SU-DHL-6 (cell line): ENCODE results near the gene TCERG1.

Experiments
- H2AFZ ChIP-seq: fragments of 200-600 bp; sonication (generic); 2 replicates; pipeline ENCODE4 v1.6.1; 2014; ENCODE audit warnings: low read depth, mild to moderate bottlenecking, moderate library complexity, mixed read lengths, antibody characterized with exemption, low read length; ENCODE audit not compliant: severe bottlenecking
- H3F3A ChIP-seq: fragments of 200-600 bp; shearing (Covaris generic); 2 replicates; pipeline ENCODE4 v1.6.0; 2016; ENCODE audit warnings: antibody characterized with exemption, mild to moderate bottlenecking; ENCODE audit not compliant: insufficient read depth
- H3K27ac ChIP-seq: fragments of 200-600 bp; sonication (generic); 2 replicates; pipeline ENCODE4 v1.5.1; 2016; ENCODE audit warnings: low read depth, mild to moderate bottlenecking, low read length, moderate library complexity, mixed read lengths
- H3K27me3 ChIP-seq: fragments of 200-600 bp; sonication (generic), shearing (Covaris generic); 2 replicates; pipeline ENCODE4 v1.6.0; 2014; ENCODE audit warnings: mild to moderate bottlenecking, low read length
- H3K36me3 ChIP-seq: fragments of 200-600 bp; sonication (generic); 2 replicates; pipeline ENCODE4 v1.6.1; 2014; ENCODE audit warnings: mild to moderate bottlenecking, low read length, mixed read lengths
- H3K4me2 ChIP-seq: fragments of 300-600, 200-600 bp; shearing (Covaris generic), sonication (generic); 2 replicates; pipeline ENCODE4 v1.6.0; 2014; ENCODE audit warnings: low read length, low read depth, mild to moderate bottlenecking; ENCODE audit not compliant: poor library complexity, severe bottlenecking
- H3K4me3 ChIP-seq: fragments of 200-600 bp; sonication (generic); 2 replicates; pipeline ENCODE4 v1.5.1; 2014; ENCODE audit warnings: antibody characterized with exemption, low read length, mild to moderate bottlenecking, mixed read lengths; ENCODE audit not compliant: insufficient read depth, poor library complexity, severe bottlenecking
- H3K79me2 ChIP-seq: fragments of 200-600 bp; sonication (generic); 2 replicates; pipeline ENCODE4 v1.6.1; 2014; ENCODE audit warnings: mild to moderate bottlenecking, low read length, moderate library complexity; ENCODE audit not compliant: insufficient read depth
- H3K9ac ChIP-seq: fragments of 200-600 bp; sonication (generic); 2 replicates; pipeline ENCODE4 v1.7.0; 2014; ENCODE audit warnings: mild to moderate bottlenecking, low read length
- H3K9me2 ChIP-seq: fragments of 200-600 bp; sonication (generic); replicated peaks from 2 replicates; pipeline ENCODE4 v1.6.1; 2014; ENCODE audit warnings: low read length; ENCODE audit not compliant: insufficient read depth
- H3K9me3 ChIP-seq: fragments of 200-600 bp; sonication (generic); 2 replicates; pipeline ENCODE4 v1.6.1; 2014; ENCODE audit warnings: low read length, mixed read lengths; ENCODE audit not compliant: insufficient read depth
- H4K20me1 ChIP-seq: fragments of 200-600 bp; sonication (generic); 2 replicates; pipeline ENCODE4 v1.6.1; 2014; ENCODE audit warnings: low read depth, mild to moderate bottlenecking, antibody characterized with exemption, low read length, moderate library complexity, mixed read lengths
- CTCF ChIP-seq: fragments of 200-600 bp; sonication (generic); IDR thresholded peaks from one replicate; pipeline ENCODE4 v1.5.1; 2017; ENCODE audit warnings: antibody characterized with exemption, mild to moderate bottlenecking, low read length, moderate library complexity; ENCODE audit not compliant: insufficient read depth, poor library complexity, severe bottlenecking
- EZH2phosphoT487 ChIP-seq: fragments of 200-600 bp; sonication (generic), shearing (Covaris generic); conservative IDR thresholded peaks from 2 replicates; pipeline ENCODE4 v1.6.1; 2018; ENCODE audit warnings: mild to moderate bottlenecking, antibody characterized with exemption, low read length, moderate library complexity, mixed read lengths

Gene TCERG1

GRCh38 chr5:146540414-146540813 lies 93.3 kb downstream of the TCERG1 start:
- Histone ChIP-seq H3K27me3 (no peaks in the 10 kb centered on the region), H3K36me3 (no peaks in the 10 kb centered on the region), H3K4me3 (no peak overlapping the region), H3K79me2 (no peaks in the 10 kb centered on the region), H3K9me3 (no peaks in the 10 kb centered on the region), H2AFZ (no peak overlapping the region), H3K9me2 (no peaks in the 10 kb centered on the region), H3K27ac (no peak overlapping the region), H3F3A (no peaks in the 10 kb centered on the region), H4K20me1 (no peaks in the 10 kb centered on the region), H3K4me2 (no peak overlapping the region), H3K9ac (no peak overlapping the region)
- no peak for TF ChIP-seq EZH2phosphoT487
- TF ChIP-seq CTCF, result no peak

- H4K20me1 ChIP-seq, result no peaks in the 10 kb centered on the region
- H3K4me2 ChIP-seq, result no peak overlapping the region
- H3K27ac ChIP-seq, result no peak overlapping the region
- H2AFZ ChIP-seq, result no peak overlapping the region
- no peaks in the 10 kb centered on the region for H3K36me3 ChIP-seq
- TF ChIP-seq EZH2phosphoT487, result no peak
- peak; percentile 88 for TF ChIP-seq CTCF
- no peaks in the 10 kb centered on the region for H3K9me2 ChIP-seq
- no peak overlapping the region for H3K9ac ChIP-seq
- H3K4me3 ChIP-seq, result no peak overlapping the region
- no peaks in the 10 kb centered on the region for H3K9me3 ChIP-seq
- no peaks in the 10 kb centered on the region for H3F3A ChIP-seq
- no peaks in the 10 kb centered on the region for H3K79me2 ChIP-seq
- no peaks in the 10 kb centered on the region for H3K27me3 ChIP-seq
Measured at GRCh38 chr5:146541958-146542849, 95.1 kb downstream of the TCERG1 start.

- no peaks in the 10 kb centered on the region for H3K79me2 ChIP-seq
Measured at GRCh38 chr5:146544232-146544631, 97.1 kb downstream of the TCERG1 start.

More at GRCh38 chr5:146544232-146544631, 97.1 kb downstream of the TCERG1 start:
- Histone ChIP-seq H3K9me2 (no peaks in the 10 kb centered on the region), H3K27me3 (no peaks in the 10 kb centered on the region), H3K27ac (no peak overlapping the region), H3F3A (no peaks in the 10 kb centered on the region), H3K4me3 (no peak overlapping the region), H3K9ac (no peak overlapping the region), H4K20me1 (no peaks in the 10 kb centered on the region), H2AFZ (no peak overlapping the region), H3K4me2 (no peak overlapping the region), H3K9me3 (no peaks in the 10 kb centered on the region), H3K36me3 (no peaks in the 10 kb centered on the region)
- no peak for TF ChIP-seq EZH2phosphoT487
- TF ChIP-seq CTCF, result no peak
